H1 (cell line): Measurements from ENCODE around the gene FAM228A.

Experiments
- BACH1 ChIP-seq: IDR thresholded peaks from 2 replicates; pipeline ENCODE4 v1.6.1; 2012; ENCODE audit warnings: low read length, improper control_type of control experiment
- JUN ChIP-seq: IDR thresholded peaks from 2 replicates; pipeline ENCODE4 v1.6.1; 2011; ENCODE audit warnings: low read depth, mild to moderate bottlenecking, improper control_type of control experiment, low read length
- KDM5A ChIP-seq: fragments of 200-600 bp; IDR thresholded peaks from 2 replicates; pipeline ENCODE4 v1.7.1; 2012; ENCODE audit warnings: mild to moderate bottlenecking, low read length, inconsistent platforms, mixed read lengths
- NRF1 ChIP-seq: IDR thresholded peaks from 2 replicates; pipeline ENCODE4 v1.6.1; 2011; ENCODE audit warnings: mild to moderate bottlenecking, low read depth, low read length, improper control_type of control experiment
- TAF1 ChIP-seq: IDR thresholded peaks from 2 replicates; pipeline ENCODE4 v1.6.1; 2011; ENCODE audit warnings: mild to moderate bottlenecking, low read depth, low read length
- ZNF274 ChIP-seq: IDR thresholded peaks from 2 replicates; pipeline ENCODE4 v1.7.0; 2012; ENCODE audit warnings: low read length, borderline replicate concordance; ENCODE audit errors: extremely low read depth
- TF ChIP-seq, protein P1 (sequence below), 3 experiments: IDR thresholded peaks; 1 replicate in 2 of 3; 2 replicates in 1 of 3; pipeline versions ENCODE4 v1.5.1 to v1.6.1; 2011; ENCODE audit warnings: low read length in 3 of 3, mild to moderate bottlenecking in 3 of 3, inconsistent platforms in 2 of 3, low read depth in 1 of 3, moderate library complexity in 1 of 3; ENCODE audit not compliant: insufficient read depth in 1 of 3; ENCODE audit errors: control extremely low read depth in 1 of 3

DNA sequence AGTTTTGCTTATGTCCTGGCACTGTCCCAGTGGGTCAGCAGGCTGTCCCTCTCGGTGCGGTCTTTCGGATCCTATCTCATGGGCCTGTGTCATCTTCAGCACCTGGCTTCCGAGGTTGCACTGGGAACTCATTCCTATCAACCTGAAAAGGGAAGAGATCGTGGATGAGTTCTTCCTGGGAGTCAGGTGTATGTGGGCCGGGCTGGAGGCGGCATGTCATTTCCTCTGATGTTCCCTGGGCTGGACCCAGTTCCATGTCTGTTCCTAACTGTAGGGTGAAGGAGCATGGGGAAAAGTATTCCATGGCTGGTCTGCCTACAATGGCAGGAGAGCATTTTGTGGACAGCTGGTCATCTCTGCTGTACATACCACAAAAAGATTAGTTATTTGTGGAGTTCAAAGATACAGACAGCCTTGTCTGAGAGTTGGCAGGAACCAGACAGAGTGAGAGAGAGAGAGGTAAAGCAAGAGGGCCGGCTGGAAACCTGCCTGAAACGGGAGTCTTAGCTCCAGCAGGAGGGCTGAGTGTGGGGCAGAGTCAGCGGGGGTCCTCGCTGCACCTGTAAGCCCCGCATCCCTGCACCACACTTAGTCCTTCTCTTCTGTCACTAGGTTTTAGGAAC lies 25.2 kb downstream of the FAM228A start:
- TF ChIP-seq, protein P1, sequence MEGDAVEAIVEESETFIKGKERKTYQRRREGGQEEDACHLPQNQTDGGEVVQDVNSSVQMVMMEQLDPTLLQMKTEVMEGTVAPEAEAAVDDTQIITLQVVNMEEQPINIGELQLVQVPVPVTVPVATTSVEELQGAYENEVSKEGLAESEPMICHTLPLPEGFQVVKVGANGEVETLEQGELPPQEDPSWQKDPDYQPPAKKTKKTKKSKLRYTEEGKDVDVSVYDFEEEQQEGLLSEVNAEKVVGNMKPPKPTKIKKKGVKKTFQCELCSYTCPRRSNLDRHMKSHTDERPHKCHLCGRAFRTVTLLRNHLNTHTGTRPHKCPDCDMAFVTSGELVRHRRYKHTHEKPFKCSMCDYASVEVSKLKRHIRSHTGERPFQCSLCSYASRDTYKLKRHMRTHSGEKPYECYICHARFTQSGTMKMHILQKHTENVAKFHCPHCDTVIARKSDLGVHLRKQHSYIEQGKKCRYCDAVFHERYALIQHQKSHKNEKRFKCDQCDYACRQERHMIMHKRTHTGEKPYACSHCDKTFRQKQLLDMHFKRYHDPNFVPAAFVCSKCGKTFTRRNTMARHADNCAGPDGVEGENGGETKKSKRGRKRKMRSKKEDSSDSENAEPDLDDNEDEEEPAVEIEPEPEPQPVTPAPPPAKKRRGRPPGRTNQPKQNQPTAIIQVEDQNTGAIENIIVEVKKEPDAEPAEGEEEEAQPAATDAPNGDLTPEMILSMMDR (IDR thresholded peaks at IDR 0.05; ENCODE audit: control extremely low read depth in 1 of 3, insufficient read depth in 1 of 3, low read depth in 1 of 3, low read length in 3 of 3), result no peak
- TF ChIP-seq ZNF274 (no peak), BACH1 (no peak), NRF1 (no peak), TAF1 (no peak), KDM5A (no peak), JUN (no peak)
